Activated T-helper 2 cell treated with anti-CD3 and anti-CD28 coated beads, Interferon-gamma antibody, Interleukin-2, Interleukin-4, amounts not matched to agents 10 μg/mL and 5 μg/mL and 100 μg/mL, durations not matched to agents 14 hours and 24 hours and 36 hours (primary cell): ENCODE results near the gene CISD3. TPM values are rescaled to one million over a fixed set of nuclear protein-coding genes. Genes with fewer than 3 reads are reported as not detected.
A peak's percentile ranks its signal among the peaks of the same experiment; 100 is the strongest.

Source experiments
- DNase-seq: peaks from one replicate; pipeline ENCODE4 v3.0.0; 2021; ENCODE audit warnings: low spot score
- H3K27ac Mint-ChIP-seq: one replicate; pipeline ENCODE4 v1.8.0; 2021; ENCODE audit warnings: mixed read lengths
- H3K27me3 Mint-ChIP-seq: one replicate; pipeline ENCODE4 v1.8.0; 2021; ENCODE audit warnings: low read depth, mixed read lengths
- H3K36me3 Mint-ChIP-seq: one replicate; pipeline ENCODE4 v1.8.0; 2021; ENCODE audit warnings: low read depth, mixed read lengths
- H3K4me1 Mint-ChIP-seq: one replicate; pipeline ENCODE4 v1.8.0; 2021; ENCODE audit warnings: low read depth, mixed read lengths
- H3K4me3 Mint-ChIP-seq: one replicate; pipeline ENCODE4 v1.8.0; 2021; ENCODE audit warnings: low read depth, mild to moderate bottlenecking, moderate library complexity, mixed read lengths
- H3K9me3 Mint-ChIP-seq: one replicate; pipeline ENCODE4 v1.8.0; 2021; ENCODE audit warnings: mixed read lengths
- intact Hi-C: fragments of 100-400 bp; cut with micrococcal nuclease; formaldehyde crosslinking; loops from one replicate; pipeline ENCODE4 v1.15.1; 2023
- total RNA-seq: library from RNA; stranded (reverse); gene quantifications from 2 replicates; pipeline ENCODE4 v1.2.3, GENCODE V29; 2022

CISD3 gene
- total RNA-seq, 1 donor from 2014 or later, result 32.2 TPM

GRCh38 chr17:38752308-38753070 lies 22.3 kb downstream of the CISD3 start, which contains the start of gene PSMB3:
Gene PSMB3, plus strand, starts transcription at chr17:38752741. Its CDS starts 86 bp downstream, at chr17:38752827.
- Mint-ChIP-seq H3K27ac (peak within 1 kb of the TSS; percentile 99), H3K4me1 (peaks cover 31% of the 10 kb centered on the region), H3K27me3 (peaks cover 15% of the 10 kb centered on the region), H3K9me3 (no peaks in the 10 kb centered on the region), H3K36me3 (peaks cover 34% of the 10 kb centered on the region), H3K4me3 (peak within 1 kb of the TSS; percentile 100)
- peak; percentile 97 for DNase-seq
- intact Hi-C loops, result loop anchor here (1.0 to 5.0 kb wide), 8 partner anchors 47 to 446 kb away; partner anchors contain the start of genes CWC25, EPOP, PIP4K2B and PLXDC1

- H3K27me3 Mint-ChIP-seq, result peaks cover 13% of the 10 kb centered on the region
- intact Hi-C loops, result loop anchor here (2.0 to 5.0 kb wide), 5 partner anchors 78 to 446 kb away; partner anchors contain the start of genes EPOP and PLXDC1
- no peak for DNase-seq
- no peaks in the 10 kb centered on the region for H3K9me3 Mint-ChIP-seq
- H3K4me3 Mint-ChIP-seq, result peak overlapping the region; percentile 100
- H3K4me1 Mint-ChIP-seq, result peaks cover 31% of the 10 kb centered on the region
- peak overlapping the region; percentile 99 for H3K27ac Mint-ChIP-seq
- peaks cover 37% of the 10 kb centered on the region for H3K36me3 Mint-ChIP-seq
Measured at GRCh38 chr17:38753071-38753506, 22.9 kb downstream of the CISD3 start.

- H3K4me3 Mint-ChIP-seq, result no peak overlapping the region
- DNase-seq, result no peak
- peak overlapping the region; percentile 51 for H3K27ac Mint-ChIP-seq
- no peaks in the 10 kb centered on the region for H3K9me3 Mint-ChIP-seq
- H3K36me3 Mint-ChIP-seq, result peaks cover 75% of the 10 kb centered on the region
- no peaks in the 10 kb centered on the region for H3K27me3 Mint-ChIP-seq
- H3K4me1 Mint-ChIP-seq, result peaks cover 9% of the 10 kb centered on the region
- intact Hi-C loops, result no loop called here
Measured at GRCh38 chr17:38761612-38762011, 31.5 kb downstream of the CISD3 start.

GRCh38 chr17:38762231-38762630 lies 32.1 kb downstream of the CISD3 start:
- no peaks in the 10 kb centered on the region for H3K27me3 Mint-ChIP-seq
- no peak overlapping the region for H3K27ac Mint-ChIP-seq
- peaks cover 12% of the 10 kb centered on the region for H3K4me1 Mint-ChIP-seq
- H3K9me3 Mint-ChIP-seq, result no peaks in the 10 kb centered on the region
- no peak overlapping the region for H3K4me3 Mint-ChIP-seq
- intact Hi-C loops, result no loop called here
- DNase-seq, result no peak
- H3K36me3 Mint-ChIP-seq, result peaks cover 79% of the 10 kb centered on the region

GRCh38 chr17:38766341-38766740 lies 36.2 kb downstream of the CISD3 start:
- peaks cover 83% of the 10 kb centered on the region for H3K36me3 Mint-ChIP-seq

GRCh38 chr17:38768417-38768816 lies 38.3 kb downstream of the CISD3 start:
- intact Hi-C loops, result no loop called here
- Mint-ChIP-seq H3K4me3 (no peak overlapping the region), H3K27me3 (no peaks in the 10 kb centered on the region), H3K36me3 (peaks cover 80% of the 10 kb centered on the region), H3K27ac (no peak overlapping the region), H3K4me1 (peaks cover 2% of the 10 kb centered on the region), H3K9me3 (no peaks in the 10 kb centered on the region)
- DNase-seq, result no peak

More at GRCh38 chr17:38766341-38766740, 36.2 kb downstream of the CISD3 start:
- H3K27me3 Mint-ChIP-seq, result no peaks in the 10 kb centered on the region
- H3K27ac Mint-ChIP-seq, result no peak overlapping the region
- peaks cover 8% of the 10 kb centered on the region for H3K4me1 Mint-ChIP-seq
- no peak for DNase-seq
- H3K9me3 Mint-ChIP-seq, result no peaks in the 10 kb centered on the region
- H3K4me3 Mint-ChIP-seq, result no peak overlapping the region
- intact Hi-C loops, result no loop called here

GRCh38 chr17:38773258-38773657 lies 43.1 kb downstream of the CISD3 start:
- Mint-ChIP-seq H3K9me3 (no peaks in the 10 kb centered on the region), H3K27me3 (no peaks in the 10 kb centered on the region), H3K27ac (no peak overlapping the region), H3K4me3 (no peak overlapping the region), H3K4me1 (no peaks in the 10 kb centered on the region), H3K36me3 (peaks cover 57% of the 10 kb centered on the region)
- intact Hi-C loops, result no loop called here
- no peak for DNase-seq

GRCh38 chr17:38777641-38778250 lies 47.6 kb downstream of the CISD3 start:
- no peak for DNase-seq
- no peaks in the 10 kb centered on the region for H3K9me3 Mint-ChIP-seq
- H3K36me3 Mint-ChIP-seq, result peaks cover 60% of the 10 kb centered on the region
- H3K27ac Mint-ChIP-seq, result no peak overlapping the region
- H3K27me3 Mint-ChIP-seq, result no peaks in the 10 kb centered on the region
- H3K4me3 Mint-ChIP-seq, result no peak overlapping the region
- H3K4me1 Mint-ChIP-seq, result no peaks in the 10 kb centered on the region
- intact Hi-C loops, result no loop called here

- Mint-ChIP-seq H3K36me3 (peaks cover 60% of the 10 kb centered on the region), H3K4me1 (no peaks in the 10 kb centered on the region), H3K4me3 (no peak overlapping the region), H3K27ac (no peak overlapping the region), H3K9me3 (no peaks in the 10 kb centered on the region), H3K27me3 (no peaks in the 10 kb centered on the region)
- no peak for DNase-seq
- intact Hi-C loops, result no loop called here
Measured at GRCh38 chr17:38779965-38780752, 50.0 kb downstream of the CISD3 start.

- no peak overlapping the region for H3K4me3 Mint-ChIP-seq
- no peak overlapping the region for H3K27ac Mint-ChIP-seq
- intact Hi-C loops, result no loop called here
- no peaks in the 10 kb centered on the region for H3K27me3 Mint-ChIP-seq
- no peaks in the 10 kb centered on the region for H3K9me3 Mint-ChIP-seq
- no peak for DNase-seq
- H3K4me1 Mint-ChIP-seq, result no peaks in the 10 kb centered on the region
- H3K36me3 Mint-ChIP-seq, result peaks cover 66% of the 10 kb centered on the region
Measured at GRCh38 chr17:38783227-38783626, 53.1 kb downstream of the CISD3 start.
